Fibroblast of mammary gland (primary cell): ENCODE data around the gene TRAPPC6A.

Source experiments
- DNase-seq: peaks from one replicate; pipeline ENCODE4 v3.0.0-alpha.2; 2010; ENCODE audit warnings: low read depth
- H3K4me3 ChIP-seq: 2 replicates; pipeline ENCODE4 v1.5.1; 2011; ENCODE audit warnings: low read depth, mild to moderate bottlenecking, low read length, moderate library complexity; ENCODE audit not compliant: control insufficient read depth
- TF ChIP-seq, protein P1 (sequence below): conservative IDR thresholded peaks from 2 replicates; pipeline ENCODE4 v1.5.1; 2011; ENCODE audit warnings: low read depth, low read length, inconsistent platforms; ENCODE audit not compliant: control insufficient read depth, insufficient read depth

The TRAPPC6A gene

DNA sequence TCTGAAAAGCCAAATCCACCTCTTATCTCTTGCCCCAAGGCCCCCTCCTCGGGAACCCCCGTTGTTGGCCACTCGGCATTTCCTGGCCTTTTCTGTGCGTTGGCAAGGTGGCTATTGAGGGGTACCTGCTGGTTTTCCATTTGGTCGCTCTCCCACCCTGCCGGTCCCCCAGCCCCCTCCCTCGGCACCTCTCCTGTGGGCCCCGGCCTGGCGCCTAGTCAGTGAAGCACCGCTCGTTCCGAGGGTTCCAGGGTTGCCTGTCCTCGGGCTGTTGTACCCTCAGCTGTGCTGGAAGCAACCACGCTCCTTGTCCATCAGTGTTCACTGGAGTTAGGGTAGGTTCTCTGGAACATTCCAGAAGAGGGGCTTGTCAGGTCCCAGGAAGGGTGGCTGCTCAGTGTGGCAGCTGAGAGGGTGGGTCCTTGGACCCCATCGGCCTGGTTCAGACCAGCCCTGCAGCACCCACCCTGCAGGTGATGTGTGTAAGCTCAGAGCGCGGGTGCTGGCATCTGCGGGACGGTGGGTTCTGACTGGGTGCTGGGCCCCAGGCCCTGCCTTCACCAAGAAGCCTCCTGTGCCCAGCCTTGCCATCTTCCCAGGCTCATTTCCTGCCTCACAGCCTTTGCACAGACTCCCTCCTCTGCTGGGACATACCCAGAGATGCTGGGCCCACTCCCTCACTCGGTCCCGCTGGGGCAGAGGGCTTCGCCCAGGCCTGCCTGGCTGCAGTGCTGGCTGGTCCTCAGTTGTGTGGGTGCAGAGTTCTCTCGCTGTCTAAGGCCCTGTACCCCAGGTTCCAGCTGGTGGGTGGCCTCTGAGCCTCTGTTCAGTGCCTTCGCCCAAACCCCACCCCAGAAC is 38.5 kb downstream of the TRAPPC6A start:
- H3K4me3 ChIP-seq, result no peak overlapping the region
- TF ChIP-seq, protein P1, sequence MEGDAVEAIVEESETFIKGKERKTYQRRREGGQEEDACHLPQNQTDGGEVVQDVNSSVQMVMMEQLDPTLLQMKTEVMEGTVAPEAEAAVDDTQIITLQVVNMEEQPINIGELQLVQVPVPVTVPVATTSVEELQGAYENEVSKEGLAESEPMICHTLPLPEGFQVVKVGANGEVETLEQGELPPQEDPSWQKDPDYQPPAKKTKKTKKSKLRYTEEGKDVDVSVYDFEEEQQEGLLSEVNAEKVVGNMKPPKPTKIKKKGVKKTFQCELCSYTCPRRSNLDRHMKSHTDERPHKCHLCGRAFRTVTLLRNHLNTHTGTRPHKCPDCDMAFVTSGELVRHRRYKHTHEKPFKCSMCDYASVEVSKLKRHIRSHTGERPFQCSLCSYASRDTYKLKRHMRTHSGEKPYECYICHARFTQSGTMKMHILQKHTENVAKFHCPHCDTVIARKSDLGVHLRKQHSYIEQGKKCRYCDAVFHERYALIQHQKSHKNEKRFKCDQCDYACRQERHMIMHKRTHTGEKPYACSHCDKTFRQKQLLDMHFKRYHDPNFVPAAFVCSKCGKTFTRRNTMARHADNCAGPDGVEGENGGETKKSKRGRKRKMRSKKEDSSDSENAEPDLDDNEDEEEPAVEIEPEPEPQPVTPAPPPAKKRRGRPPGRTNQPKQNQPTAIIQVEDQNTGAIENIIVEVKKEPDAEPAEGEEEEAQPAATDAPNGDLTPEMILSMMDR, result no peak
- DNase-seq, result no peak

DNA sequence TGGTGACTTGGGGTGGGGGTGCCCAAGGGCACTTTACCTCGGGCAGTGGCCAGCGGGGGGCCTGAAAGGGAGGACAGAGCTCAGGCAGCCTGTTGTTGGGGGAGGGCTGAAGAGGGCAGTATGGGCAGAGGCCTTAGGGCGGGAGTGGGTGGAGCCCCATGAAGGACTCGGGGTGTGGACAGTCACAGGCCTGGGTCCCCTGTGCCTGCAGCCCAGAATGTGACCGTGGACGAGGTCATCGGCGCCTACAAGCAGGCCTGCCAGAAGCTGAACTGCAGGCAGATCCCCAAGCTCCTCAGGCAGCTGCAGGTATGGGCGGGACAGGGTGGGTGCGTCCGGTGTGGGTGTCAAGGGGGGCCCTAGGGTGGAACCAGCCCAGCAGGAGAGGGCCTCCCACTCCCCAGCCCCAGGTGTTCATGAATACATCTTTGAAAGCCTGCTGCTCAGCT is 39.7 kb downstream of the TRAPPC6A start:
- no peak overlapping the region for H3K4me3 ChIP-seq
- TF ChIP-seq, protein P1, result no peak
- no peak for DNase-seq

DNA sequence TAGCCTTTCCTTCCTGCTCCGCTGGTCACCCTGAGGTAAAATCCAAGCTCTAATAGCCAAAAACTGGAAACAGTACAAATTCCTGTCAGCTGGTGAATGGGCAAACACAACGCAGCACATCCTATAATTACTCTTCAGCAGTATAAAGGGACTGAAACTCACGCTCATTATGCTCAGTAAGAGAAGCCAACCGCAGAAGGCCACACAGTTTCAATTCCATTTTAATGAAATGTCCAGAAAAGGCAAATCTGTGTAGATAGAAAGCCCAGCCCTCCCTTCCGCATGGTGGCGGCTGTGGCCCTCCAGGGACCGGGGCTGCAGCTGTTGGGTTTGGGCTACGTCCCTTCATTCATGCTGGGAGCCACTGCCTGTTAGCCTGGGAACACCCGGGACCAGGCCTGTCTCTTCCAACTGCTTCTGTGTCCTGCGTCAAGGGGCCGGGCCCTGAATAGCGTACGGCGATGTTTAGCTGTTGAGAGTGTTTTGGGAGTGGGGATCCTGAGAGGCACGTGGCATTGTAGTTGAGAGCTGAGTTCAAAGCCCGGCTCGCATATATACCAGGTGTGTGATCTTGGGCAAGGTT is 40.8 kb downstream of the TRAPPC6A start:
- no peak overlapping the region for H3K4me3 ChIP-seq
- TF ChIP-seq, protein P1, result no peak
- DNase-seq, result no peak

DNA sequence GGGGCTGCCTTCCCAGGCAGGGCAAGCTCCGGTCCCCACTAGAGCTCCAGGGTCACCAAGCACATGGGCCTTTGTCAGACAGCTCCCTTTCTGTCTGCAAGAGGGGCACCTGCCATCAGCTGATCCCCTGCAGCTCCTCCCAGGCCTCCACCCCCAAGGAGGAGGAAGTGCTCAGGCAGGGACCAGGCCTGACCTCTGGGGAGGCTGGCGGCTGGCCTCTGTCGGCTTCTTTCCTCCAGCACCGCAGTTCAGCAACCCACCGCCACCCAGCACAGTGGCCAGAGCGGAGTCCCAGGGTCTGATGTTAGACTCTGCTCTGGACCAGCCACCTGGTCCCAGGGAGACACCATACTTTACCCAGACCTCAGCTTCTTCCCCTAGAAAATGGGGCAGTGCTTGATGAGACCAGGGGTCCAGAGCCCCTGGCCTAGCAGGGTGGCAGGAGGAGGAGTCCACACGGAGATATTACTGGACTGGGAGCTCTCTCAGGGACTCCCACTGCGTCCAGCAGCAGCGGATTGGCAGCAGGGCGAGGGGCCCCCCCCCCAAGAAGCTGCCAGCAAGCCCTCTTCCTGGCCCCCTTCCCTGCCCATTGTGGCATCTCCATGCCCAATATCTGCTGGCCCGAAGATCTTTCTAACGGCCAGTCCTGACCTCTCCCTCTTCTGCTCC is 41.4 kb downstream of the TRAPPC6A start:
- no peak for DNase-seq
- H3K4me3 ChIP-seq, result no peak overlapping the region
- TF ChIP-seq, protein P1, result no peak

DNA sequence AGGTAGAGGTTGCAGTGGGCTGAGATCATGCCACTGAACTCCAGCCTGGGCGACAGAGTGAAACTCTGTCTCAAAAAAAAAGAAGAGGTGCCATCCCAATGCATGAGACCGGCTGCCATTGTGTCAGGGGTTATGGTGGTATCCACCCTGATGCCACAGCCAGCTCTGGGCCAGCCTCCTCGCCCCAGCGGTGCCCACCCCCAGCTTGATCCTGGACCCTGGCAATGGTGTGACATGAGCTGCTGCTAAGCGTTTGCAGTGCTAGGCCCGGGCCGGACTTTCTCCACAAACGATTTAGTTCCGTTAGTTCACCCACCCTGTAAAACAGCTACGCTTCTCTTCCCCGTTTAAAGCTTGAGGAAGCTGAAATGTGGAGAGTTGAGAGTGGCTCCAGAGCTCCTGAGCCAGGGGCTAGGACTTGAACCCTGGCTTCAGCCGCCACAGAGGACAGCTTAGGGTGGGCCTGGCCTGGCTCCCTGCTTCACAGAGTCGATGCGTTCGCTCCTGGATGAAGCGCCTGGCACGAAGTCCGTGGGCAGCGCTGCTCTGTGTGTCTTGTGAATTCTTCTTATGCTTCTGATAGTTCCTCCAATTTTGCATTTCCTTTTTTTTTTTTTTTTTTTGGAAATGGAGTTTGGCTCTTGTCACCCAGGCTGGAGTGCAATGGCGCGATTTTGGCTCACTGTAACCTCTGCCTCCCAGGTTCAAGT is 42.7 kb downstream of the TRAPPC6A start:
- TF ChIP-seq, protein P1, result no peak
- DNase-seq, result no peak
- H3K4me3 ChIP-seq, result no peak overlapping the region

DNA sequence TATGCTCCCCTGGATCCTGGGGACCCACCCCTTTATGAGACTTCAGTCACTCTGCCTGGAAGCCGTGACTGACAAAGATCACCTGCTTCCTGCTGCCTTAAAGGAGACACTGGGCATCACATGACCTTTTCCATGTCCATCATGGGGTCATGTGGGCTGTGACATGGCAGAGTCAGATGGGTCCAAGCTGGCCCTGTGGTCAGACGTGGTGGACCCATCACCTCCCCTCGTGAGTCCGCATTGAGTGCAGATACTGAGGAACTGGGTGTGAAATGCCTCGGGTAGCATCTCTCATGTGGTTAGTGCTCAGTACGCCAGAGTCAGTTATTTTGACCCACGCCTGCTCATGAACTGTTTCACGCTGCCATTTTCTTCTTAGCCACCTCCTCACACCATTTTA is 44.4 kb downstream of the TRAPPC6A start:
- H3K4me3 ChIP-seq, result no peak overlapping the region
- TF ChIP-seq, protein P1, result no peak
- DNase-seq, result no peak
